MCF 10A (cell line): ENCODE measurements around the gene UVRAG. TPM values are rescaled to one million over a fixed set of nuclear protein-coding genes. Genes with fewer than 3 reads are reported as not detected.

Experiments used
- BruUV-seq: library from RNA; stranded (reverse); fragments of 400-500 nt; replicated peaks from 2 replicates; lab custom pipeline; 2021; lab: Mats Ljungman, UMichigan
- CTCF ChIA-PET: fragments of 300-600 bp; sonication (Branson Sonifier 250); formaldehyde crosslinking; extraction: SDS; loops from one replicate; lab custom pipeline; 2021; ENCODE audit warnings: antibody characterized with exemption, inconsistent platforms; lab: Yijun Ruan, JAX
- POLR2A ChIA-PET: fragments of 300-600, 350-650 bp; sonication (Branson Sonifier 250); formaldehyde crosslinking; extraction: SDS; loops from one replicate; lab custom pipeline; 2020; ENCODE audit warnings: antibody characterized with exemption, inconsistent platforms; lab: Yijun Ruan, JAX
- DNase-seq: peaks from one replicate; pipeline ENCODE4 v3.0.0-alpha.2; 2018; ENCODE audit not compliant: unreplicated experiment
- H3K27ac Mint-ChIP-seq: one replicate; pipeline ENCODE4 v1.8.0; 2022; ENCODE audit warnings: mild to moderate bottlenecking, low read depth, mixed read lengths; ENCODE audit not compliant: unreplicated experiment
- H3K27me3 Mint-ChIP-seq: one replicate; pipeline ENCODE4 v1.8.0; 2022; ENCODE audit warnings: mixed read lengths; ENCODE audit not compliant: insufficient read depth, unreplicated experiment
- H3K36me3 Mint-ChIP-seq: one replicate; pipeline ENCODE4 v1.8.0; 2022; ENCODE audit warnings: mild to moderate bottlenecking, moderate library complexity, mixed read lengths; ENCODE audit not compliant: insufficient read depth, unreplicated experiment
- H3K4me1 Mint-ChIP-seq: one replicate; pipeline ENCODE4 v1.8.0; 2022; ENCODE audit warnings: mixed read lengths; ENCODE audit not compliant: insufficient read depth, unreplicated experiment
- H3K4me3 Mint-ChIP-seq: one replicate; pipeline ENCODE4 v1.8.0; 2022; ENCODE audit warnings: mild to moderate bottlenecking, moderate library complexity, mixed read lengths; ENCODE audit not compliant: unreplicated experiment
- H3K9me3 Mint-ChIP-seq: one replicate; pipeline ENCODE4 v1.8.0; 2022; ENCODE audit warnings: mixed read lengths; ENCODE audit not compliant: unreplicated experiment
- intact Hi-C: fragments of 100-400 bp; cut with micrococcal nuclease; formaldehyde crosslinking; loops from 2 replicates; pipeline ENCODE4 v1.14.1; 2022
- total RNA-seq: library from RNA; stranded (reverse); gene quantifications from 2 replicates; pipeline ENCODE4 v1.2.3, GENCODE V29; 2022
- TF ChIP-seq, protein P1 (sequence below): fragments of 200-600 bp; IDR thresholded peaks from one replicate; pipeline ENCODE4 v1.8.0; 2022; ENCODE audit warnings: antibody characterized with exemption, mild to moderate bottlenecking; ENCODE audit not compliant: unreplicated experiment

UVRAG gene
- total RNA-seq, 1 experiment from 2014 or later, result 12.4 TPM

DNA sequence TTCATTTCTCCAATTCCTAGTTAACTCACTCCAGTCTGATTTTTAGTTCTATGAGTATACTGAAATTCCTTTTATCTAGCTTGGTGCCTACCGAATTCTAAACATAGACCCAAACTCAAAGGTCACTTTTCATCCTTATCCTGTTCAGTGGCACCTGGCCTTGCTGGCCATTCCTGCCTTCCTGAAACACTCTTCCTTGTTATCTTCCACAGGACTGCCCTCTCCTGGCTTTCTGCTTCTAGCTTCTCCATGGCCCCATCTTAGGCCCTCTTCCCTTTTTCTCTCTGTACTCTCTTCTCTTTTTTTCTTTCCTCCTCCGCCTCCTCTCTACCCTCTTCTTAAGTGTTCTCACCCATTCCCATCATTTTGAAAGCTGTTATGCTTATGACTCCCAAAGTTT is 304.0 kb downstream of the UVRAG start:
- ChIA-PET POLR2A (no interaction called here), CTCF (interaction anchor here (1.0 to 1.3 kb wide), 2 partner anchors 33 to 413 kb away, joined by 3 read pairs; no protein-coding TSS in a partner anchor)
- no TSS peak for BruUV-seq
- Mint-ChIP-seq H3K9me3 (no peaks in the 10 kb centered on the region), H3K36me3 (peaks cover 13% of the 10 kb centered on the region), H3K27ac (no peak overlapping the region), H3K4me1 (no peaks in the 10 kb centered on the region), H3K4me3 (no peak overlapping the region), H3K27me3 (no peaks in the 10 kb centered on the region)
- DNase-seq, result no peak
- TF ChIP-seq, protein P1, sequence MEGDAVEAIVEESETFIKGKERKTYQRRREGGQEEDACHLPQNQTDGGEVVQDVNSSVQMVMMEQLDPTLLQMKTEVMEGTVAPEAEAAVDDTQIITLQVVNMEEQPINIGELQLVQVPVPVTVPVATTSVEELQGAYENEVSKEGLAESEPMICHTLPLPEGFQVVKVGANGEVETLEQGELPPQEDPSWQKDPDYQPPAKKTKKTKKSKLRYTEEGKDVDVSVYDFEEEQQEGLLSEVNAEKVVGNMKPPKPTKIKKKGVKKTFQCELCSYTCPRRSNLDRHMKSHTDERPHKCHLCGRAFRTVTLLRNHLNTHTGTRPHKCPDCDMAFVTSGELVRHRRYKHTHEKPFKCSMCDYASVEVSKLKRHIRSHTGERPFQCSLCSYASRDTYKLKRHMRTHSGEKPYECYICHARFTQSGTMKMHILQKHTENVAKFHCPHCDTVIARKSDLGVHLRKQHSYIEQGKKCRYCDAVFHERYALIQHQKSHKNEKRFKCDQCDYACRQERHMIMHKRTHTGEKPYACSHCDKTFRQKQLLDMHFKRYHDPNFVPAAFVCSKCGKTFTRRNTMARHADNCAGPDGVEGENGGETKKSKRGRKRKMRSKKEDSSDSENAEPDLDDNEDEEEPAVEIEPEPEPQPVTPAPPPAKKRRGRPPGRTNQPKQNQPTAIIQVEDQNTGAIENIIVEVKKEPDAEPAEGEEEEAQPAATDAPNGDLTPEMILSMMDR, result no peak
- intact Hi-C loops, result no loop called here

DNA sequence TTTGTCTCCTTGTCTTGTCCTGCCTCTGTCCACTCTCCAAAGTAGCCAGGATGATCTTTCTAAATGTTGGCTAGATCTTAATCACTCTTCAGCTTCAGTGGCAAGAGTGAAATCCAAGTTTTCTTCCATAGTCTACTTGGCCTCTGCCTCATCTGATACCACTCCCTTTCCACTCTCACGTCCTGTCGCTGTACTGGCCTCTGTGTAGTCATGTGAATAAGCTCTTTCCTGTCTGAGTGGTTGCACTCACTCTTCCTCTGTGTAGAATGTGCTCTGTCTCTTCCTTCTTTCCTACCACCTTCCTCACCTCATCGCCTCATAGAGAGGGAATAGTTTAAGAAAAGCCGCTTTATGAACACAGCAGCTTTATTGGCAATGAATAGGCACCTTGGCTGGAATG is 304.8 kb downstream of the UVRAG start:
- Mint-ChIP-seq H3K9me3 (no peaks in the 10 kb centered on the region), H3K36me3 (peaks cover 13% of the 10 kb centered on the region), H3K4me3 (no peak overlapping the region), H3K4me1 (no peaks in the 10 kb centered on the region), H3K27ac (no peak overlapping the region), H3K27me3 (no peaks in the 10 kb centered on the region)
- TF ChIP-seq, protein P1, result no peak
- BruUV-seq, result no TSS peak
- DNase-seq, result no peak
- POLR2A ChIA-PET, result no interaction called here
- CTCF ChIA-PET, result interaction anchor here (1.3 kb wide), 1 partner anchor 414 kb away, joined by 3 read pairs; no protein-coding TSS in a partner anchor
- intact Hi-C loops, result no loop called here

DNA sequence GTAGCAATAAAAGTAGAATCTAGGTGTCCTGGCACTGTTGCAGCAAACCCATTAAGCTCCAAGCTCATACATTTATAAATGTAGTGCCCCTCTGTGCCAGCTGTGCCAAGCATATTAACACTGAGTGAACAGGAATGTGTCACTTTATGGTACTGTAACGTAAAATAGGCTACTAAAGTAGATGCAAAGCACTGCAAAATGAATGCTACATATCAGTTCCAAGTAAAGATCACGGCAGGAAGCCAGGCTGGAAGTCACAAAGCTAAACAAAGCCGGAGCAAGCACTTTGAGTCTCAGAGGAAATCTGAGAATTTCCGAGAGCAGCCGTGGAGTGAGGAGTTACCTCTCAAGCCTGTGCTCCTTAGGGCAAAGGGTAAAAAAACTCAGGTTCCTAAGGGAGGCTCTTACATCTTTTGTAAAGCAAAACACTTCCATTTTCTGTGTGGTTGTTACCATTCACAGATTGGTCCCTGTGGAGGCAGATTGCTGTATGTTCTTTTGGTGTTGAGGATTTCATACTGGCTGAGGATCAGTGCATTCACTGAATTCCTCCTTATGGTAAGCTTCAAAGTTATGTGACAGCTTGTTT is 305.6 kb downstream of the UVRAG start:
- Mint-ChIP-seq H3K9me3 (no peaks in the 10 kb centered on the region), H3K27ac (no peak overlapping the region), H3K4me1 (no peaks in the 10 kb centered on the region), H3K27me3 (no peaks in the 10 kb centered on the region), H3K4me3 (no peak overlapping the region), H3K36me3 (peaks cover 13% of the 10 kb centered on the region)
- ChIA-PET POLR2A (interaction anchor here (1.0 kb wide), 1 partner anchor 20 kb away, joined by 3 read pairs; no protein-coding TSS in a partner anchor), CTCF (interaction anchor here (1.3 kb wide), 1 partner anchor 31 kb away, joined by 5 read pairs; no protein-coding TSS in a partner anchor)
- DNase-seq, result no peak
- intact Hi-C loops, result no loop called here
- BruUV-seq, result no TSS peak
- TF ChIP-seq, protein P1, result no peak

DNA sequence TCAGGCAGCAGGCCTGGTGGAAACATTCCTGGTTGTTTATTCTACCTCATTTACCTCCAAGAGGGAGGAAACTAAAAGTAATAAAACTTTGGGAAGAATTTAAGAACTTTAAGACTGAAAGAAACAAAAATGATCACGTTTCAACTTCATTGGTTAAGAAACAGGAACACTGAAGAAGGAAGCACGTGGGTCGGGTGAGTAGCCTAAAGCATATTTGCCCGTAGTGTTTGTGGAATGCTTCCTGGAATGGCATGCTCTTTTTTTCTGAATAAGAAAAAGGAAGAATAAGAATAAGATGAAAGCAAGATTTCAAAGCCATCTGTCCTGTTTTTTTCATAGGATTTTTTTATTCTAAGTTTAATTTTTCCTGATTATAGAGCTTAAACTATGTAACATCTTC is 308.2 kb downstream of the UVRAG start:
- BruUV-seq, result no TSS peak
- TF ChIP-seq, protein P1, result no peak
- H3K36me3 Mint-ChIP-seq, result peaks cover 6% of the 10 kb centered on the region
- H3K27me3 Mint-ChIP-seq, result no peaks in the 10 kb centered on the region
- intact Hi-C loops, result no loop called here
- H3K4me1 Mint-ChIP-seq, result no peaks in the 10 kb centered on the region
- POLR2A ChIA-PET, result no interaction called here
- no peak for DNase-seq
- H3K9me3 Mint-ChIP-seq, result no peaks in the 10 kb centered on the region
- no peak overlapping the region for H3K27ac Mint-ChIP-seq
- CTCF ChIA-PET, result no interaction called here
- H3K4me3 Mint-ChIP-seq, result no peak overlapping the region
